GM12878 (cell line): ENCODE measurements around the gene PHF14. TPM values are rescaled to one million over a fixed set of nuclear protein-coding genes. Genes with fewer than 3 reads are reported as not detected.

Experiments used
- ATAC-seq: fragments of 200-7000 bp; cut with Tn5 transposase; 3 replicates; pipeline ENCODE4 v1.9.1; 2020; ENCODE audit warnings: mild to moderate bottlenecking, moderate library complexity
- BruUV-seq: library from RNA; stranded (reverse); fragments of 400-500 nt; replicated peaks from 2 replicates; lab custom pipeline; 2021; lab: Mats Ljungman, UMichigan
- CTCF ChIA-PET: fragments of 300-600 bp; sonication (Branson Sonifier 250); formaldehyde crosslinking; extraction: SDS; loops from one replicate; lab custom pipeline; 2021; ENCODE audit warnings: inconsistent platforms; lab: Yijun Ruan, JAX
- POLR2A ChIA-PET: fragments of 350-600 bp; formaldehyde crosslinking; extraction: SDS; loops from one replicate; lab custom pipeline; 2021; ENCODE audit warnings: inconsistent platforms; lab: Charles Lee
- RAD21 ChIA-PET: fragments of 300-600 bp; sonication (Branson Sonifier 250); formaldehyde crosslinking; loops from one replicate; lab custom pipeline; 2023; ENCODE audit warnings: antibody characterized with exemption; ENCODE audit not compliant: unreplicated experiment; lab: Charles Lee
- SMC1A ChIA-PET: fragments of 300-600 bp; sonication (Branson Sonifier 250); formaldehyde crosslinking; loops from one replicate; lab custom pipeline; 2023; ENCODE audit not compliant: unreplicated experiment, uncharacterized antibody; lab: Charles Lee
- DNase-seq: peaks from one replicate; pipeline ENCODE4 v3.0.0-alpha.2; 2011; ENCODE audit warnings: low read depth, low spot score
- FAIRE-seq: peaks from 3 replicates; lab custom pipeline; 2011; peaks lifted over from hg19 to GRCh38; lab: Jason Lieb, UNC
- H2AFZ ChIP-seq: 2 replicates; pipeline ENCODE4 v1.6.0; 2011; ENCODE audit warnings: low read depth, low read length, control low read depth; ENCODE audit not compliant: control insufficient read depth
- H3K27ac ChIP-seq: 2 replicates; pipeline ENCODE4 v1.5.1; 2011; ENCODE audit warnings: control low read depth; ENCODE audit not compliant: control insufficient read depth, insufficient read depth
- H3K27me3 ChIP-seq, 2 experiments: replicated peaks in 1 of 2; 2 replicates each; pipeline versions ENCODE4 v1.6.0 to v1.6.1; 2011; ENCODE audit warnings: low read length in 1 of 2; ENCODE audit not compliant: control insufficient read depth in 2 of 2, insufficient read depth in 2 of 2
- H3K36me3 ChIP-seq, 2 experiments: 2 replicates each; pipeline ENCODE4 v1.5.1; 2011; ENCODE audit warnings: low read length in 1 of 2; ENCODE audit not compliant: control insufficient read depth in 2 of 2, insufficient read depth in 2 of 2
- H3K4me1 ChIP-seq: 2 replicates; pipeline ENCODE4 v1.6.1; 2011; ENCODE audit warnings: mild to moderate bottlenecking, low read length, moderate library complexity, mixed read lengths; ENCODE audit not compliant: control insufficient read depth, insufficient read depth
- H3K4me2 ChIP-seq: 2 replicates; pipeline ENCODE4 v1.6.0; 2011; ENCODE audit warnings: control low read depth; ENCODE audit not compliant: control insufficient read depth, insufficient read depth
- H3K4me3 ChIP-seq: fragments of 200-600 bp; sonication (generic); 2 replicates; pipeline ENCODE4 v1.5.1; 2016
- H3K79me2 ChIP-seq: 2 replicates; pipeline ENCODE4 v1.6.0; 2011; ENCODE audit warnings: low read length; ENCODE audit not compliant: control insufficient read depth, insufficient read depth
- H3K9ac ChIP-seq: 2 replicates; pipeline ENCODE4 v1.8.0; 2011; ENCODE audit warnings: low read length, control low read depth, mixed read lengths; ENCODE audit not compliant: control insufficient read depth, insufficient read depth
- H3K9me3 ChIP-seq: replicated peaks from 3 replicates; pipeline ENCODE4 v1.5.1; 2011; ENCODE audit warnings: mild to moderate bottlenecking, low read length; ENCODE audit not compliant: control insufficient read depth, insufficient read depth
- H4K20me1 ChIP-seq: 2 replicates; pipeline ENCODE4 v1.6.0; 2011; ENCODE audit not compliant: control insufficient read depth, insufficient read depth
- ATF7 ChIP-seq: fragments of 450-650 bp; IDR thresholded peaks from 2 replicates; pipeline ENCODE4 v1.6.1; 2016; ENCODE audit warnings: low read depth, mild to moderate bottlenecking
- BHLHE40 ChIP-seq, 2 experiments: fragments of 450-650 bp in 1 of 2; IDR thresholded peaks; 2 replicates each; pipeline ENCODE4 v1.6.1; 2011 to 2017; ENCODE audit warnings: low read depth in 2 of 2, borderline replicate concordance in 1 of 2, improper control_type of control experiment in 1 of 2, low read length in 1 of 2, mild to moderate bottlenecking in 1 of 2
- CEBPZ ChIP-seq: fragments of 150-350 bp; IDR thresholded peaks from 2 replicates; pipeline ENCODE4 v1.6.1; 2016; ENCODE audit warnings: low read depth, low read length
- GABPA ChIP-seq: IDR thresholded peaks from 2 replicates; pipeline ENCODE4 v1.6.1; 2014; ENCODE audit warnings: antibody characterized with exemption, low read depth, mild to moderate bottlenecking, inconsistent platforms
- JUND ChIP-seq: IDR thresholded peaks from 2 replicates; pipeline ENCODE4 v1.6.1; 2012; ENCODE audit warnings: low read depth, mild to moderate bottlenecking, low read length, improper control_type of control experiment, moderate library complexity
- MAX ChIP-seq: IDR thresholded peaks from 2 replicates; pipeline ENCODE4 v1.6.1; 2012; ENCODE audit warnings: low read depth, low read length, improper control_type of control experiment
- NR2F1 ChIP-seq: fragments of 450-650 bp; conservative IDR thresholded peaks from 2 replicates; pipeline ENCODE4 v1.6.1; 2017; ENCODE audit warnings: mild to moderate bottlenecking
- RELB ChIP-seq: fragments of 450-650 bp; IDR thresholded peaks from 2 replicates; pipeline ENCODE4 v1.6.1; 2017; ENCODE audit warnings: low read depth, mild to moderate bottlenecking, moderate library complexity
- SP1 ChIP-seq: IDR thresholded peaks from one replicate; pipeline ENCODE4 v1.6.1; 2011; ENCODE audit warnings: low read depth, low read length
- WGBS: methylation state at CpG from one replicate; pipeline ENCODE4 v1.1.6; 2016; ENCODE audit warnings: low lambda C conversion rate; ENCODE audit not compliant: insufficient replicate concordance, insufficient coverage; ENCODE audit errors: missing lambda C conversion rate; 5-methylcytosine and 5-hydroxymethylcytosine counted together
- in situ Hi-C: fragments of 300-500 bp; cut with MboI; formaldehyde crosslinking; loops from 9 replicates; pipeline ENCODE4 v1.14.3; 2018; ENCODE audit warnings: mixed read lengths
- intact Hi-C: fragments of 100-400 bp; cut with micrococcal nuclease; formaldehyde crosslinking; loops from one replicate; pipeline ENCODE4 v1.14.2; 2022; ENCODE audit not compliant: unreplicated experiment
- polyA plus RNA-seq, 11 experiments: library from polyadenylated mRNA; depleted of rRNA in 4 of 11; unstranded in 6 of 11; stranded (reverse) in 5 of 11; fragments of >200 nt; fragmentation: Nextera tagmentation in 4 of 11; fragmentation: Illumina TruSeq in 1 of 11; extraction: Ambion mirVana in 4 of 11; extraction: Trizol in 1 of 11; gene quantifications; 1 replicate in 1 of 11; 2 replicates in 10 of 11; pipeline versions ENCODE4 v1.2.1 to v1.2.3, GENCODE V29; 2011 to 2016; ENCODE audit warnings: inconsistent platforms in 2 of 11, missing spikeins in 2 of 11, low read depth in 1 of 11
- total RNA-seq, 4 experiments: library from RNA; depleted of rRNA in 3 of 4; stranded (reverse); fragments of >200 nt in 3 of 4; fragmentation: Illumina TruSeq in 1 of 4; extraction: Trizol in 1 of 4; gene quantifications; 2 replicates each; pipeline versions ENCODE4 v1.2.1 to v1.2.3, GENCODE V29; 2013 to 2021
- TF ChIP-seq, protein P1 (sequence below): fragments of 450-650 bp; IDR thresholded peaks from 2 replicates; pipeline ENCODE4 v1.6.1; 2018; ENCODE audit warnings: mild to moderate bottlenecking, low read depth, moderate library complexity; ENCODE audit not compliant: partially characterized antibody
- TF ChIP-seq, protein P2 (sequence below): IDR thresholded peaks from 2 replicates; pipeline ENCODE4 v1.6.1; 2012; ENCODE audit warnings: mild to moderate bottlenecking, low read depth, low read length

PHF14 gene
- total and polyA plus RNA-seq, 10 of the 15 experiments (the other 5 are each of a cell fraction or from before 2014, with no cell fraction given), result 21.3 to 47.1 (median 29.9) TPM

DNA sequence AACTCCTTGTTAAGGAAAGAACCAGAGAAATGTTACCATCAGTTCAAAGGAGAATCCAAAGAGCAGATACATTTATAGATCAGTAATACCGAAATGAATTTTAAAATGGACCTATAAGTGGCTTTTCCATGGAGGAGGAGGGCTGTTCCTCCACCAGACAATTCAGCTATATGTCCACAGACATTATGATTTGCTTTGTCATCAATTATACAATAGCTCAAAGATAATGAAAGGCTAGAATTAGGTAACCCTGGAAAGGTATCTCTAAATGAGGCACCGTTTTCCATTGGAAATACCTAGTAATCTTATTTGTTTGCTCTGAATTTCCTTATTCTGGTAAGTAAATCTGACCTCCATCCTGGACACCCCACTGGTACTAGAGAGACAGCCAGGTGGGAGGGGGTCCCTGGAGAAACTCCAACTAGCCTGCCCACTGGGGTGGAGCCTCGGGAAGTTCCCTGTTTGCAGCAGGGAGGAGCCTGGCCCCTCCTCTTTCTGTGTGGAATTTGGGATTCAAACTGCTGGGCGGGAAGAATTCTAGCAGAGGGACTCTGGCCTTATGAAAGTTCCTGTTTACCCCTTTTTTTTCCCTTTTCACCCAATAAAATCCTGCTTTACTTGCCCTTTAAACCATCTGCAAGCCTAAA lies 218.0 kb downstream of the PHF14 start:
- Histone ChIP-seq H3K4me2 (no peak overlapping the region), H2AFZ (no peak overlapping the region), H3K27ac (no peak overlapping the region), H3K79me2 (no peaks in the 10 kb centered on the region), H3K4me1 (no peaks in the 10 kb centered on the region), H4K20me1 (no peaks in the 10 kb centered on the region), H3K27me3 (no peaks in the 10 kb centered on the region), H3K9ac (no peak overlapping the region), H3K9me3 (no peaks in the 10 kb centered on the region), H3K4me3 (no peak overlapping the region), H3K36me3 (no peaks in the 10 kb centered on the region)
- intact Hi-C loops (no loop called here), in situ Hi-C loops (no loop called here)
- SMC1A ChIA-PET, result interaction anchor here (0.7 kb wide), 1 partner anchor 232 kb away, joined by 3 read pairs; no protein-coding TSS in a partner anchor
- DNase-seq (no peak), FAIRE-seq (no peak), ATAC-seq (no peak)
- CTCF ChIA-PET, result interaction anchor here (1.4 to 2.2 kb wide), 2 partner anchors 20 kb away, joined by 5 to 8 read pairs; no protein-coding TSS in a partner anchor
- WGBS, result 24% methylated on average over 4 of the region's 4 CpGs
- RAD21 ChIA-PET, result no interaction called here
- BruUV-seq, result no TSS peak
- POLR2A ChIA-PET, result no interaction called here
- TF ChIP-seq, protein P1, sequence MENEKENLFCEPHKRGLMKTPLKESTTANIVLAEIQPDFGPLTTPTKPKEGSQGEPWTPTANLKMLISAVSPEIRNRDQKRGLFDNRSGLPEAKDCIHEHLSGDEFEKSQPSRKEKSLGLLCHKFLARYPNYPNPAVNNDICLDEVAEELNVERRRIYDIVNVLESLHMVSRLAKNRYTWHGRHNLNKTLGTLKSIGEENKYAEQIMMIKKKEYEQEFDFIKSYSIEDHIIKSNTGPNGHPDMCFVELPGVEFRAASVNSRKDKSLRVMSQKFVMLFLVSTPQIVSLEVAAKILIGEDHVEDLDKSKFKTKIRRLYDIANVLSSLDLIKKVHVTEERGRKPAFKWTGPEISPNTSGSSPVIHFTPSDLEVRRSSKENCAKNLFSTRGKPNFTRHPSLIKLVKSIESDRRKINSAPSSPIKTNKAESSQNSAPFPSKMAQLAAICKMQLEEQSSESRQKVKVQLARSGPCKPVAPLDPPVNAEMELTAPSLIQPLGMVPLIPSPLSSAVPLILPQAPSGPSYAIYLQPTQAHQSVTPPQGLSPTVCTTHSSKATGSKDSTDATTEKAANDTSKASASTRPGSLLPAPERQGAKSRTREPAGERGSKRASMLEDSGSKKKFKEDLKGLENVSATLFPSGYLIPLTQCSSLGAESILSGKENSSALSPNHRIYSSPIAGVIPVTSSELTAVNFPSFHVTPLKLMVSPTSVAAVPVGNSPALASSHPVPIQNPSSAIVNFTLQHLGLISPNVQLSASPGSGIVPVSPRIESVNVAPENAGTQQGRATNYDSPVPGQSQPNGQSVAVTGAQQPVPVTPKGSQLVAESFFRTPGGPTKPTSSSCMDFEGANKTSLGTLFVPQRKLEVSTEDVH, result no peak
- TF ChIP-seq ATF7, result no peak
- TF ChIP-seq, protein P2, sequence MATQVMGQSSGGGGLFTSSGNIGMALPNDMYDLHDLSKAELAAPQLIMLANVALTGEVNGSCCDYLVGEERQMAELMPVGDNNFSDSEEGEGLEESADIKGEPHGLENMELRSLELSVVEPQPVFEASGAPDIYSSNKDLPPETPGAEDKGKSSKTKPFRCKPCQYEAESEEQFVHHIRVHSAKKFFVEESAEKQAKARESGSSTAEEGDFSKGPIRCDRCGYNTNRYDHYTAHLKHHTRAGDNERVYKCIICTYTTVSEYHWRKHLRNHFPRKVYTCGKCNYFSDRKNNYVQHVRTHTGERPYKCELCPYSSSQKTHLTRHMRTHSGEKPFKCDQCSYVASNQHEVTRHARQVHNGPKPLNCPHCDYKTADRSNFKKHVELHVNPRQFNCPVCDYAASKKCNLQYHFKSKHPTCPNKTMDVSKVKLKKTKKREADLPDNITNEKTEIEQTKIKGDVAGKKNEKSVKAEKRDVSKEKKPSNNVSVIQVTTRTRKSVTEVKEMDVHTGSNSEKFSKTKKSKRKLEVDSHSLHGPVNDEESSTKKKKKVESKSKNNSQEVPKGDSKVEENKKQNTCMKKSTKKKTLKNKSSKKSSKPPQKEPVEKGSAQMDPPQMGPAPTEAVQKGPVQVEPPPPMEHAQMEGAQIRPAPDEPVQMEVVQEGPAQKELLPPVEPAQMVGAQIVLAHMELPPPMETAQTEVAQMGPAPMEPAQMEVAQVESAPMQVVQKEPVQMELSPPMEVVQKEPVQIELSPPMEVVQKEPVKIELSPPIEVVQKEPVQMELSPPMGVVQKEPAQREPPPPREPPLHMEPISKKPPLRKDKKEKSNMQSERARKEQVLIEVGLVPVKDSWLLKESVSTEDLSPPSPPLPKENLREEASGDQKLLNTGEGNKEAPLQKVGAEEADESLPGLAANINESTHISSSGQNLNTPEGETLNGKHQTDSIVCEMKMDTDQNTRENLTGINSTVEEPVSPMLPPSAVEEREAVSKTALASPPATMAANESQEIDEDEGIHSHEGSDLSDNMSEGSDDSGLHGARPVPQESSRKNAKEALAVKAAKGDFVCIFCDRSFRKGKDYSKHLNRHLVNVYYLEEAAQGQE, result no peak
- TF ChIP-seq SP1, result no peak
- no peak for TF ChIP-seq CEBPZ
- no peak for TF ChIP-seq RELB
- no peak for TF ChIP-seq JUND
- no peak for TF ChIP-seq BHLHE40 (IDR thresholded peaks at IDR 0.05; ENCODE audit: borderline replicate concordance in 1 of 2, low read depth in 2 of 2, low read length in 1 of 2)
- no peak for TF ChIP-seq MAX
- no peak for TF ChIP-seq GABPA
- no peak for TF ChIP-seq NR2F1
